ENCODE measurements around the gene OGG1.

The OGG1 gene

DNA sequence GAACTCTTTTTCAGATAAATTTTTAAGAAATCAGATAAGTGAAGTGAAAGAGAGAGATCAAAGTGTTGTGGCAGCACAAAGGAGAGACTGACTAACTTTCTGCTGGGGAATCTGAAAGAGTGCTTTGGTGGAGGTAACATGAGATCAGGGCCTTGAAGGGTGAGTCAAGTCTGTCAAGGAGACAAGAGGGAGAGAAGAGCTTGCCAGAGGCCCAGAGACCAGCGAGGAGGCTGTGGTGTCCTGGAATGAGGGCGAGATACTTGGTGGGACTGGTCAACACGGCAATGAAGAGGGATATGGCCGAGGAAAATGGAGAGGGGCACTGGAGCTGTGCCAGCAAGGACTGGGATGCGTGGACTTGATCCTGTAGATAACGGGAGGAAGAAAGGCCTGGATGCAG, 38.0 kb downstream of the OGG1 start:
- no peak for DNase-seq

DNA sequence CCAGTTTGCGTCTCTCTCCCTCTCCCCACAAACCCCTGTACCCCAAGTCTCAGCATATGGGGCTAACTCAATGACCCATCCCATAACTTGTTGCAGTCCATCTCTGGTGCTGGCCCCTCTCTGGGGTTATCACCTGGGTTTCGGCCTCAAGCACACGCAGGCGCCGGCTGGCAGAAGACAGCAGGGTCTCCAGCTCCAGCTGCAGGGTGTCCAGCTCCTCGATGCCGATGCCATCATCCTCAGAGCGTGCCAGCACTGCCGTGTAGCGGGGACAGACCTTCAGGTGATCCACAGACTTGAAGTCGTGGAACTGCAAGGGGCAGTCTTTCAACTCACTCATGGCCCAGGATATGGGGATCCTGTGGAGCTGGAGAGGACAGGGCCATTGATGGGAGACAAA, 41.4 kb downstream of the OGG1 start:
- no peak for DNase-seq

DNA sequence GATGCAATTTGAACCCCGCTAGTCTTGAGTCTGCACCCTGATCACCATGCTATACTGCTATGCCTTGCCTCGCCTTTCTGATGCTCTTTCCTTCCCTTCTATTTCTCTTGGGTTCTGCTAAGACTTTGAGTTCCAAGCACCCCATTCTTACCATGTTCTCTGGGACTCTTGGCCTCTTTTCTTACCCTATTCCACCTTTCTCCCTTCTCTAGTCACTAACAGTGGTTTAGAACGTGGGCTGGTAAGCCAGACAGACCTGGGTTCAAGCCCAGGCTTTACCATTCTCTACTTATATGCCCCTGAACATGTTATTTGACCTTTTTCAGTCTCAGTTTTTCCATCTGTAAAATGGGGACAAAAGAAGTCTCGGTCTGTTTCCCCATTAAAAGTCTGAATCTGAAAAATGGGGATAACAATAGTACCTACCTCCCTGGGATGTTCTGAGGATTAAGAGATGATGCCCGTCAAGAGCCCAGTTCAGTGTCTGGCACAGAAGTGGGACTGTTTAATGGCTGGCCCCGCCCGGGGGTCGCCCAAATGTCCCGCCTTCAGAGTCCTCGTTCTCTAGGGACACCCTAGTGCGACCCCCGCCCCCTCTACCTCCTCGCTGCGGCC, 42.1 kb downstream of the OGG1 start:
- no peak for DNase-seq

DNA sequence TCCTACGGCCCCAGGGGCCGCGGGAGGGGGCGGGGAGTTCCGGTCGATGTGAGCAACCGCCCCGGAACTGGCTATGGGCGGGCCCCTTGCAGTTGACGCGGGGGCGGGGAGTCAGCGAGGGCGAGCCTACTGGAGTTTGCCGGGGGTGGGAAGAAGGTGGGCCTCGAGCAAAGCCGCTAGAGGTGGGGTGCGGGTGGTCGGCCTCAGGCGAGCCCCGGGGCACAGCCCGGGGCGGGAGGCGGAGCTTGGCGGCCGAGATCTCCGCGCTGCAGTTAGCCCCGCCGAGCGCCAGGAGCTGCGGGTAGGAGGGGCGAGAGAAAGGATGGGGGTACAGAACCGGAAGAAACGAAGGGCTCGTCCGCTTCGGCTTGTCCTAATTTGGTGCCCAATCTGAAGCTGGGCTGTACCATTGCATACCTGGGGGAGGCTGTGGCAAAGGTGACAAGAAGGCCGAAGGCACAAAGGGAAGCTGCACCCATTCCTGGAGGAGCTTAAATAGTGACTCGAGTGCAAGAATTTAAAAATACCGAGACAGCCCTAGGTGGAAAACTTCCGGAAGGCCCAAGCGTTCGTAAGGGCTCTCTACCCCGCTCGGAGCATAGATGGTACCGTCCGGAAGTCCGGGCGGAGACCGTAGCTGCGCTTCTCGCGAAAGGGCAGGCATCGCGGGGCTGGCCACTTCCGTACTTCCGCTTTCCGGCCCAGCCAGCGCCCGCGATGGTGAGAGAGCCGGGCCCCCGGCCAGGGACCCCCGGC, 42.8 kb downstream of the OGG1 start, which contains the start of the genes ARPC4 and TADA3:
ARPC4 (plus strand) TSS at position 678 of the 756 bp plus-strand sequence; CDS start at position 718, 40 bp downstream.
TADA3 (minus strand) TSS at position 69 of the 756 bp plus-strand sequence. CDS start 1,007 bp downstream, outside the sequence.
- DNase-seq, result peak; percentile 82

DNA sequence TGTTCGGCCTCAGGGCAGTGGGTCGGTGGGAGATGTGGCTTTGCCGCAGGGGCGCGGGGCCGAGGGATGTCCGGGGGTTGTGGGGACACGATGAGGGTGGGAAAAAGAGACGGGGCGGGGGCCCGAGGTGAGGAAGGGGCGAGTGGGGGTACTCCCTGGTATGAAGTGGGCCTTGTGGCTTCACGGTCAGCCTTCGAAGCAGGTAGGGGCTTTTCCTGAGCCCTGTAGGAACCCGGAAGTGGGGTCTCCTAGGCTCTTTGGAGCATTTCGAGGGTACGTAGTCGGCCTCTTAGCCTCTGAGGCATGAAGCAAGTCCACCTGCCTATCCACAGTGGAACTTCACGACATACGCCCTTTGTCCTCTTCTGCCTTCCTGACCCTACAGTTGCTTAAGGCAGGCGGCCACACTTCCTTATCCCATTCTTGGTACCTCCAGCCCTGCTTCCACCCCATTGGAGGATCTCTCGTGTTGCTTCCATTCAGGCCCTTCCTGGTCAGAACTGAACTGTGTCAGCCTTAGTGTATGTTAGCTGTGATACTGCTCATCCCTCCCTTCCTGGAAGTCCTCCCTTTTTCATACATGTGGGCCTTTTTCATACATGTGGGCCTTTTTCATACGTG, 43.5 kb downstream of the OGG1 start:
- DNase-seq, result no peak

DNA sequence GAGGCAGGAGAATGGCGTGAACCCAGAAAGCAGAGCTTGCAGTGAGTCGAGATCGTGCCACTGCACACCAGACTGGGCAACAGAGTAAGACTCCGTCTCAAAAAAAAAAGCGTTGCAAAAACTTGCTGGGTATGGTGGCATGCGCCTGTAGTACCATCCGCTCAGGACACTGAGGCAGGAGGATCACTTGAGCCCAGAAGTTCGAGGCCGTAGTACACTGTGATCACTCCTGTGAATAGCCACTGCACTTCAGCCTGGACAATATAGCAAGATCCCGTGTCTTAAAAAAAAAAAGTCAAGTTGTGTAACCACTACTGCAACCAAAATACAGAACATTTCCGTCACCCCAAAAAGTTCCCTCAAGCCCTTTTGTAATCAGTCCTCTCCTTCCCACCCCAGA, 44.6 kb downstream of the OGG1 start:
- no peak for DNase-seq

DNA sequence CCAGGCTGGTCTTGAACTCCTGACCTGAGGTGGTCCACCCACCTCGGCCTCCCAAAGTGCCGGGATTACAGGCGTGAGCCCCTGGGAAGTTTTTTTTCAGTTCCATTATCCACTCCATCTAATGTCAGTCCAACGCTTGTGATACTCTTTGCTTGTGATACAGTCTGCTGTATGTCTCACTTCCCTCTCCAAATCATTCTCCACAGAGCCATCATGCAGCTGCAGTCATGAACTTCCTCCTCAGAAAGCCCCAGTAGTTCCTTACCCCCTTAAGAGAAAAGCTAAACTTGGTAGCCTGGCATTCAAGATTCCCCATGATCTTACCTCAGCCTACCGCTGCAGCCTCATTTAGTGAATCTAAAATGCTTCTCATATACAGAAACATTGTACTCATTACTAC, 45.5 kb downstream of the OGG1 start:
- no peak for DNase-seq

DNA sequence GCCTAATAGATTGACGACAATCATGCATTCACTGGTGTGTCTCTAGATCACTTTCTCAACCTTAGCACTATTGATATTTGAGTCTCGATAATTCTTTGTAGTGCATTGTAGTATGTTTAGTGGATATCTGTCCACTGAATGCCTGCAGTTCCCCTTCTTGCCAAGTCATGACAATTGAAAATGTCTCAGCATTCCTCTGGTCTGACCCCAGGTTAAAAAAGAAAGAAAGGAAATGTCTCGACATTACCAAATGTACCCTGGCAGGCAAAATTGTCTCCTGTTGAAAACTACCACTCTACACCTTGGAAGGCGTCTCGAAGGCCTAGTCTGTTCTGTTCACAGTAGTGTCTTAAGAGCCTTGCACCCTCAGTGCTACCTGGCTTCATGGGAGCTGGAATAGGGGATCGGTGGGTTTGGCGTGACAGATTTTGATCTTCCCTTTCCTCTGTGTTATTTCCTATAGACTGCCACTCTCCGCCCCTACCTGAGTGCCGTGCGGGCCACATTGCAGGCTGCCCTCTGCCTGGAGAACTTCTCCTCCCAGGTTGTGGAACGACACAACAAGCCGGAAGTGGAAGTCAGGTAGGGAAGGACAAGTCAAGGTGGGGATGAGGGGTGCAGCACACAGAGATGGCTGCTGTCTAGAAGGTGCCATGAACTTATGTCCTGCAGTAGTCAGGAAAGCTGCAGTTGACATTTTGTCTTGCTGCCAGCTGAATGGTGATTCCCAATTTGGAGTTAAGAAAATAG, 47.6 kb downstream of the OGG1 start:
- DNase-seq, result no peak

DNA sequence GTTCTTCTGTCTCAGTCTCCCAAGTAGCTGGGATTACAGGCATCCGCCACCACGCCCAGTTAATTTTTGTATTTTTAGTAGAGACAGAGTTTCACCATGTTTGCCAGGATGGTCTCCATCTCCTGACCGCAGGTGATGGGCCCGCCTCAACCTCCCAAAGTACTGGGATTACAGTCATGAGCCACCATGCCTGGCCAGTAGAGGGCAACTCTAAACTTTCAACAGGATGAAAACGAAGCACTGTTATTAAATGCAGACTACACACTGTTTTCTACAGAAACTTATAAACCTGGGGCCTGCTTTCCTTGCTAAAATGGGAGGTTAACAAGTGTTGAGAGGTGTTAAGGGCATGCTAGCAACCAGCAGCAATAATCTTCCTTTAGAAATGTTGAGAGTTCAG, 50.8 kb downstream of the OGG1 start:
- no peak for DNase-seq

DNA sequence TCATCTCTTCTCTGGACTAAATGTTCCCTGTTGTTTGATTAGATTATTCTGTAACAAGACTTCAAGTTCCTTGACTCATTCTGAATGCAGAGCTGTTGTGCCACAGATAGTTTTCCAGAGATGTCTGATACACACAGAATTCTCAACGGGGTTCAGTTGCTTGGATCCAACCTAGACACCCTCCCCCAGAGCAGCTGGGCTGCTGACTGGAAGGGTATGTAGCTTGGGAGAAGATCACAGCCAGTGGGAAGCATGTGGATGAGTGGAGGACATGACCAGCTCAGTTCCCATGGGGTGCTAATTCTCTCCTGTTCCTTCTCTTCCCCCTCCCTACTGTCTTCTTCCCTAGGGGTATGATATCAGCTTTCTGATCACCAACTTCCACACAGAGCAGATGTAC, 53.7 kb downstream of the OGG1 start:
- no peak for DNase-seq

DNA sequence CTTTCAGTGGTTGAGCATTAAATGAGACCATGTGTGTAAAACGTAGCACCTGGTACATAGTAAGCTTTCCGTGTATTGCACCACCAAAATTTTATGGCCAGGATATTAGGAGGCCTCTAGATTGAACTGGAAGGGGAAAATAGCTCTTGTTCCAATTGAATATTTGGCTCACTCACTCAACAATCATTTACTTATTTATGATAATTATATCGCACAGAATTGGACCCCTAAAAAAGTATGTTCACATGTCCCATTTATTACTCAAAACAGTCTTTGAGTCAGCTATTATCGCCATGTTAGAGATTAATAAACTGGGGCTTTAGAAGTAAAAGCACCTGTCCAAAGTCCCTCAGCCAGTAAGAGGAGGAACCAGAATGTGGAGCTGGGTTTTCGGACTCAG, 55.2 kb downstream of the OGG1 start:
- no peak for DNase-seq

DNA sequence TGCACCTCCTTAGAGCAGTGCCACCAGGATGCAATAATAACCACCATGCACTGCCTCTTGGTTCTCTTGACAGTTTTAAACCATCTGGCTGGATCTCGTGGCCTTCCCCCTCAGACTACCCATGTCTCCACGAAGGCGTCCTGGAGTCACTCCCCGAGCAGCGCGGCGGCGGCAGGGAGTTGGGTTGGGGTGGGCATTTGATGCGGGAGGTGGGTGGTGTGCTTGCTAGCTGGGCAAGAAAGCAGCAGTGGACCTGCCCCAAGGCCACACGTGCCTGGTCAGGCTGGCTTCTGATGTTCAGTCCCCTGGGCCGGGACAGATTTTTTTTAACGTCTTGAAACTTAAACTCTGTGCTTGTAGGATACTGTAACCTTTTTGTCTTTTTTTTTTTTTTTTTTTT, 56.4 kb downstream of the OGG1 start:
- no peak for DNase-seq
